HepG2 (cell line): ENCODE measurements around the gene MEF2D. TPM values are rescaled to one million over a fixed set of nuclear protein-coding genes. Genes with fewer than 3 reads are reported as not detected.
A peak's percentile ranks its signal among the peaks of the same experiment; 100 is the strongest.

Experiments
- ATAC-seq: fragments of 200-7000 bp; cut with Tn5 transposase; 3 replicates; pipeline ENCODE4 v1.9.1; 2020; ENCODE audit warnings: mild to moderate bottlenecking, moderate library complexity
- BruUV-seq: library from RNA; stranded (reverse); fragments of 400-500 nt; replicated peaks from 2 replicates; lab custom pipeline; 2021; lab: Mats Ljungman, UMichigan
- CTCF ChIA-PET: fragments of 300-600 bp; formaldehyde crosslinking; extraction: SDS; loops from one replicate; lab custom pipeline; 2021; ENCODE audit warnings: low total read pairs, inconsistent platforms, low intra/inter-chr PET ratio; lab: Yijun Ruan, JAX
- POLR2A ChIA-PET: fragments of 350-600 bp; sonication (Branson Sonifier 250); formaldehyde crosslinking; loops from one replicate; lab custom pipeline; 2020; ENCODE audit warnings: antibody characterized with exemption, inconsistent platforms; lab: Yijun Ruan, JAX
- DNase-seq: peaks from one replicate; pipeline ENCODE4 v3.0.0-alpha.2; 2015; ENCODE audit warnings: low spot score
- FAIRE-seq: peaks from 3 replicates; lab custom pipeline; 2011; peaks lifted over from hg19 to GRCh38; lab: Jason Lieb, UNC
- H2AFZ ChIP-seq: one replicate; pipeline ENCODE4 v1.6.1; 2011; ENCODE audit warnings: low read length, inconsistent platforms
- H3K27ac ChIP-seq: fragments of 300-600 bp; 3 replicates; pipeline ENCODE4 v1.8.0; 2011; ENCODE audit warnings: mixed run types, mild to moderate bottlenecking, mixed read lengths, low read length, inconsistent platforms; ENCODE audit not compliant: insufficient read depth; ENCODE audit errors: extremely low read length
- H3K27me3 ChIP-seq, 2 experiments: fragments of 200-600 bp in 1 of 2; 2 replicates in 1 of 2; 3 replicates in 1 of 2; pipeline versions ENCODE4 v1.6.0 to v1.8.0; 2011; ENCODE audit warnings: low read length in 2 of 2, mild to moderate bottlenecking in 2 of 2, moderate library complexity in 2 of 2, inconsistent platforms in 1 of 2; ENCODE audit not compliant: insufficient read depth in 2 of 2, control insufficient read depth in 1 of 2
- H3K36me3 ChIP-seq, 2 experiments: fragments of 200-600 bp in 1 of 2; replicated peaks in 1 of 2; 2 replicates in 1 of 2; 3 replicates in 1 of 2; pipeline versions ENCODE4 v1.5.1 to v1.8.0; 2011; ENCODE audit warnings: low read length in 2 of 2, inconsistent platforms in 1 of 2; ENCODE audit not compliant: insufficient read depth in 2 of 2, control insufficient read depth in 1 of 2
- H3K4me1 ChIP-seq: 2 replicates; pipeline ENCODE4 v1.5.1; 2012; ENCODE audit warnings: low read length, inconsistent platforms; ENCODE audit not compliant: insufficient read depth
- H3K4me2 ChIP-seq: 2 replicates; pipeline ENCODE4 v1.6.0; 2011; ENCODE audit warnings: low read depth, low read length, inconsistent platforms
- H3K4me3 ChIP-seq, 3 experiments: fragments of 200-600 bp in 1 of 3; sonication (generic), shearing (Covaris generic) in 1 of 3; replicated peaks in 1 of 3; 2 replicates each; pipeline ENCODE4 v1.5.1; 2011 to 2016; ENCODE audit warnings: low read length in 3 of 3, inconsistent platforms in 2 of 3, low read depth in 2 of 3, mild to moderate bottlenecking in 2 of 3, control low read depth in 1 of 3, mixed read lengths in 1 of 3; ENCODE audit not compliant: insufficient read depth in 1 of 3
- H3K79me2 ChIP-seq: one replicate; pipeline ENCODE4 v1.6.1; 2011; ENCODE audit warnings: low read length, inconsistent platforms; ENCODE audit not compliant: insufficient read depth
- H3K9ac ChIP-seq: 2 replicates; pipeline ENCODE4 v1.6.0; 2011; ENCODE audit warnings: mild to moderate bottlenecking, low read depth, low read length, inconsistent platforms; ENCODE audit not compliant: insufficient read depth
- H3K9me3 ChIP-seq: 2 replicates; pipeline ENCODE4 v1.5.1; 2012; ENCODE audit warnings: mild to moderate bottlenecking, low read length
- H4K20me1 ChIP-seq: 2 replicates; pipeline ENCODE4 v1.6.0; 2011; ENCODE audit warnings: inconsistent platforms, mild to moderate bottlenecking, low read length, moderate library complexity; ENCODE audit not compliant: insufficient read depth
- ARNTL ChIP-seq: sonication (generic); formaldehyde crosslinking; IDR thresholded peaks from 2 replicates; pipeline ENCODE4 v1.4.0; 2020; ENCODE audit warnings: mild to moderate bottlenecking, missing genetic modification reagents
- ATF5 ChIP-seq: sonication (generic); formaldehyde crosslinking; IDR thresholded peaks from 2 replicates; pipeline ENCODE4 v1.4.0; 2020; ENCODE audit warnings: mild to moderate bottlenecking, low read depth, missing genetic modification reagents
- KLF11 ChIP-seq: IDR thresholded peaks from 2 replicates; pipeline ENCODE4 v1.6.1; 2016; ENCODE audit warnings: missing compliant biosample characterization
- KLF16 ChIP-seq, 2 experiments: sonication (generic) in 1 of 2; formaldehyde crosslinking in 1 of 2; IDR thresholded peaks; 2 replicates each; pipeline versions ENCODE4 v1.6.1 to v1.8.0; 2016 to 2023; ENCODE audit warnings: missing genetic modification reagents in 2 of 2, missing compliant biosample characterization in 1 of 2
- LRRFIP1 ChIP-seq: sonication (generic); formaldehyde crosslinking; conservative IDR thresholded peaks from 2 replicates; pipeline ENCODE4 v1.4.0; 2020; ENCODE audit warnings: missing genetic modification reagents
- MXI1 ChIP-seq: IDR thresholded peaks from 3 replicates; pipeline ENCODE4 v1.6.1; 2012; ENCODE audit warnings: low read depth, low read length, inconsistent platforms, borderline replicate concordance
- NONO ChIP-seq, 2 experiments: fragments of 450-650 bp in 1 of 2; sonication (generic) in 1 of 2; formaldehyde crosslinking in 1 of 2; IDR thresholded peaks in 1 of 2; conservative IDR thresholded peaks in 1 of 2; 2 replicates each; pipeline versions ENCODE4 v1.6.1 to v1.8.0; 2017 to 2022; ENCODE audit warnings: mild to moderate bottlenecking in 1 of 2, missing genetic modification reagents in 1 of 2, moderate library complexity in 1 of 2
- SKI ChIP-seq: fragments of 450-650 bp; IDR thresholded peaks from one replicate; pipeline ENCODE4 v1.6.1; 2018; ENCODE audit warnings: mild to moderate bottlenecking; ENCODE audit not compliant: partially characterized antibody
- SOX13 ChIP-seq, 3 experiments: fragments of 450-650 bp in 1 of 3; sonication (generic) in 1 of 3; formaldehyde crosslinking in 1 of 3; IDR thresholded peaks in 2 of 3; conservative IDR thresholded peaks in 1 of 3; 2 replicates each; pipeline versions ENCODE4 v1.5.0 to v1.6.1; 2016 to 2020; ENCODE audit warnings: antibody characterized with exemption in 1 of 3, mild to moderate bottlenecking in 1 of 3, missing compliant biosample characterization in 1 of 3, missing genetic modification reagents in 1 of 3, moderate library complexity in 1 of 3
- SRF ChIP-seq: IDR thresholded peaks from 2 replicates; pipeline ENCODE4 v1.6.1; 2011; ENCODE audit warnings: mild to moderate bottlenecking, low read depth, low read length, moderate library complexity
- TGIF2 ChIP-seq: IDR thresholded peaks from 2 replicates; pipeline ENCODE4 v1.6.1; 2016; ENCODE audit warnings: control low read depth, missing compliant biosample characterization
- THRA ChIP-seq: sonication (generic); formaldehyde crosslinking; IDR thresholded peaks from 2 replicates; pipeline ENCODE4 v1.4.0; 2020; ENCODE audit warnings: missing genetic modification reagents, borderline replicate concordance
- TRIM24 ChIP-seq: sonication (generic); formaldehyde crosslinking; IDR thresholded peaks from 2 replicates; pipeline ENCODE4 v1.8.0; 2022; ENCODE audit warnings: mild to moderate bottlenecking, missing genetic modification reagents
- ZKSCAN1 ChIP-seq: fragments of 150-350 bp; IDR thresholded peaks from 2 replicates; pipeline ENCODE4 v1.6.1; 2014; ENCODE audit warnings: low read length
- ZNF383 ChIP-seq: sonication (generic); formaldehyde crosslinking; IDR thresholded peaks from 2 replicates; pipeline ENCODE4 v1.4.0; 2020; ENCODE audit warnings: missing genetic modification reagents, mild to moderate bottlenecking, borderline replicate concordance
- ZNF431 ChIP-seq: sonication (generic); formaldehyde crosslinking; IDR thresholded peaks from 2 replicates; pipeline ENCODE4 v1.9.0; 2022; ENCODE audit warnings: missing genetic modification reagents, low read depth, mild to moderate bottlenecking, borderline replicate concordance
- WGBS: methylation state at CpG from one replicate; pipeline ENCODE4 v1.1.6; 2017; ENCODE audit warnings: low lambda C conversion rate; 5-methylcytosine and 5-hydroxymethylcytosine counted together
- in situ Hi-C: cut with HindIII; loops from 2 replicates; pipeline ENCODE4 v1.10.0; 2017; ENCODE audit warnings: low pct_unique_long_range_greater_than_20kb; ENCODE audit not compliant: extremely low pct_ligation_motif_present
- intact Hi-C: fragments of 100-400 bp; cut with micrococcal nuclease; formaldehyde crosslinking; loops from one replicate; pipeline ENCODE4 v1.10.0; 2022; ENCODE audit not compliant: unreplicated experiment
- polyA plus RNA-seq, 8 experiments: library from polyadenylated mRNA; depleted of rRNA in 3 of 8; stranded (reverse) in 7 of 8; unstranded in 1 of 8; fragments of >200 nt; fragmentation: Illumina TruSeq in 4 of 8; extraction: Trizol in 4 of 8; gene quantifications; 2 replicates each; pipeline versions ENCODE4 v1.2.1 to v1.2.3, GENCODE V29; 2011 to 2016; ENCODE audit warnings: low read depth in 4 of 8, missing spikeins in 1 of 8, mixed read lengths in 1 of 8; ENCODE audit not compliant: insufficient read depth in 1 of 8
- total RNA-seq, 5 experiments: library from RNA; depleted of rRNA; stranded (reverse); fragments of >200 nt; fragmentation: Illumina TruSeq; extraction: Trizol; gene quantifications; 2 replicates each; pipeline ENCODE4 v1.2.3, GENCODE V29; 2016; ENCODE audit warnings: low read depth in 1 of 5

The MEF2D gene
- total and polyA plus RNA-seq, 2 of the 13 experiments (the other 11 are each of a cell fraction or from before 2014, with no cell fraction given): 1.6 to 3.9 TPM

- Histone ChIP-seq H3K79me2 (peaks cover 21% of the 10 kb centered on the region), H3K4me2 (peak overlapping the region; percentile 16; the same call in 1 of the 2 replicates), H3K36me3 (no peaks in the 10 kb centered on the region), H2AFZ (no peak overlapping the region), H3K27ac (no peak overlapping the region), H3K9me3 (no peaks in the 10 kb centered on the region), H4K20me1 (peaks cover 21% of the 10 kb centered on the region; the same call in 1 of the 2 replicates), H3K27me3 (peaks cover 2 to 20% of the 10 kb centered on the region in 2 experiments; a peak in 4 of 5 replicates), H3K9ac (peak overlapping the region; percentile 21; the same call in 1 of the 2 replicates), H3K4me3 (no peak overlapping the region), H3K4me1 (peaks cover 68% of the 10 kb centered on the region)
- ATAC-seq (no peak), DNase-seq (no peak), FAIRE-seq (no peak)
- no TSS peak for BruUV-seq
- intact Hi-C loops: loop anchor here (5.0 kb wide), 1 partner anchor 80 kb away; no protein-coding TSS in a partner anchor
- CTCF ChIA-PET: no interaction called here
- no peak for TF ChIP-seq ARNTL (CRISPR knock-in tag)
- no peak for TF ChIP-seq KLF16 (CRISPR knock-in tag; IDR thresholded peaks at IDR 0.05)
- no peak for TF ChIP-seq NONO (IDR thresholded peaks at IDR 0.05)
- no peak for TF ChIP-seq NONO (CRISPR knock-in tag; conservative IDR thresholded peaks at IDR 0.05)
- no peak for TF ChIP-seq KLF11
- TF ChIP-seq TRIM24: no peak
- TF ChIP-seq SKI: no peak
- TF ChIP-seq TGIF2 (CRISPR knock-in tag): no peak
- TF ChIP-seq MXI1: no peak
- TF ChIP-seq LRRFIP1 (CRISPR knock-in tag): no peak
- TF ChIP-seq ZNF383: no peak
- no peak for TF ChIP-seq ZNF431 (CRISPR knock-in tag)
- TF ChIP-seq SRF: no peak
- no peak for TF ChIP-seq ATF5 (CRISPR knock-in tag)
- TF ChIP-seq THRA: no peak
- no peak for TF ChIP-seq SOX13 (IDR thresholded peaks at IDR 0.05)
- TF ChIP-seq SOX13 (CRISPR knock-in tag; conservative IDR thresholded peaks at IDR 0.05 in 1 of 2, IDR thresholded peaks at IDR 0.05 in 1 of 2): no peak
- TF ChIP-seq ZKSCAN1: no peak
- in situ Hi-C loops: loop anchor here (5.0 kb wide), 1 partner anchor 45 kb away; no protein-coding TSS in a partner anchor
- POLR2A ChIA-PET: interaction anchor here (0.7 to 3.6 kb wide), 2 partner anchors 44 to 49 kb away, joined by 3 to 93 read pairs; no protein-coding TSS in a partner anchor
- WGBS: 0% methylated on average over 1 of the region's 1 CpG
These were observed 1.9 kb upstream of the MEF2D start for GRCh38 chr1:156502391-156502893.
